Measurements from ENCODE around the gene ZNF57. TPM values are rescaled to one million over a fixed set of nuclear protein-coding genes. Genes with fewer than 3 reads are reported as not detected.

Gene ZNF57
- total RNA-seq, 2 experiments from 2014 or later: 5.0 to 5.1 TPM

DNA sequence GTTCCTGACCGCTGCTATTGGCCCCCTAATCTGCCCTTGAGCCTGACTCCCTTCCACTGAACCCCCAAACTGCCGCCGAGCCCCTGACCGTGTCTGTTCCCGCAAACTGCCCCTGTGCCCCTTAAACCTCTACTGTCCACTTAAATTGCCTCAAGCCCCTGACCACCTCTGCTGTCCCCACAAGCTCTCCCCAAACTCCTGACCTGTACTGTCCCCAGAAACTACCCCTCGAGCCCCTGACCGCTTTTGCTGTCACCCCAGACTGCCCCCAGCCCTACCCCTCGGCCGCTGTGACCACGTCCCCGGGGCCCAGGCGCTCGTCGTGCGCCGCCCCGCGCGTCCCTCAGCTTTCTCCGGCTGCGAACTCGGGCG, 43.7 kb downstream of the ZNF57 start:
- intact Hi-C loops (cut with micrococcal nuclease): no loop called here
- ChIA-PET CTCF (interaction anchor here (1.0 to 1.2 kb wide), 2 partner anchors 57 to 104 kb away, joined by 3 read pairs; partner anchors contain the start of gene ZNF555), POLR2A (interaction anchor here (0.7 kb wide), 1 partner anchor 326 kb away, joined by 3 read pairs; no protein-coding TSS in a partner anchor)
- TF ChIP-seq, protein P1, sequence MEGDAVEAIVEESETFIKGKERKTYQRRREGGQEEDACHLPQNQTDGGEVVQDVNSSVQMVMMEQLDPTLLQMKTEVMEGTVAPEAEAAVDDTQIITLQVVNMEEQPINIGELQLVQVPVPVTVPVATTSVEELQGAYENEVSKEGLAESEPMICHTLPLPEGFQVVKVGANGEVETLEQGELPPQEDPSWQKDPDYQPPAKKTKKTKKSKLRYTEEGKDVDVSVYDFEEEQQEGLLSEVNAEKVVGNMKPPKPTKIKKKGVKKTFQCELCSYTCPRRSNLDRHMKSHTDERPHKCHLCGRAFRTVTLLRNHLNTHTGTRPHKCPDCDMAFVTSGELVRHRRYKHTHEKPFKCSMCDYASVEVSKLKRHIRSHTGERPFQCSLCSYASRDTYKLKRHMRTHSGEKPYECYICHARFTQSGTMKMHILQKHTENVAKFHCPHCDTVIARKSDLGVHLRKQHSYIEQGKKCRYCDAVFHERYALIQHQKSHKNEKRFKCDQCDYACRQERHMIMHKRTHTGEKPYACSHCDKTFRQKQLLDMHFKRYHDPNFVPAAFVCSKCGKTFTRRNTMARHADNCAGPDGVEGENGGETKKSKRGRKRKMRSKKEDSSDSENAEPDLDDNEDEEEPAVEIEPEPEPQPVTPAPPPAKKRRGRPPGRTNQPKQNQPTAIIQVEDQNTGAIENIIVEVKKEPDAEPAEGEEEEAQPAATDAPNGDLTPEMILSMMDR (IDR thresholded peaks at IDR 0.05): no peak
- no peak for DNase-seq
- Mint-ChIP-seq H3K36me3 (ENCODE audit: low read depth) (peaks cover 15% of the 10 kb centered on the region), H3K27ac (peak overlapping the region; percentile 82), H3K9me3 (no peaks in the 10 kb centered on the region), H3K4me3 (peak overlapping the region; percentile 89), H3K27me3 (no peaks in the 10 kb centered on the region), H3K4me1 (ENCODE audit: low read depth) (peaks cover 23% of the 10 kb centered on the region)
- ATAC-seq: no peak

DNA sequence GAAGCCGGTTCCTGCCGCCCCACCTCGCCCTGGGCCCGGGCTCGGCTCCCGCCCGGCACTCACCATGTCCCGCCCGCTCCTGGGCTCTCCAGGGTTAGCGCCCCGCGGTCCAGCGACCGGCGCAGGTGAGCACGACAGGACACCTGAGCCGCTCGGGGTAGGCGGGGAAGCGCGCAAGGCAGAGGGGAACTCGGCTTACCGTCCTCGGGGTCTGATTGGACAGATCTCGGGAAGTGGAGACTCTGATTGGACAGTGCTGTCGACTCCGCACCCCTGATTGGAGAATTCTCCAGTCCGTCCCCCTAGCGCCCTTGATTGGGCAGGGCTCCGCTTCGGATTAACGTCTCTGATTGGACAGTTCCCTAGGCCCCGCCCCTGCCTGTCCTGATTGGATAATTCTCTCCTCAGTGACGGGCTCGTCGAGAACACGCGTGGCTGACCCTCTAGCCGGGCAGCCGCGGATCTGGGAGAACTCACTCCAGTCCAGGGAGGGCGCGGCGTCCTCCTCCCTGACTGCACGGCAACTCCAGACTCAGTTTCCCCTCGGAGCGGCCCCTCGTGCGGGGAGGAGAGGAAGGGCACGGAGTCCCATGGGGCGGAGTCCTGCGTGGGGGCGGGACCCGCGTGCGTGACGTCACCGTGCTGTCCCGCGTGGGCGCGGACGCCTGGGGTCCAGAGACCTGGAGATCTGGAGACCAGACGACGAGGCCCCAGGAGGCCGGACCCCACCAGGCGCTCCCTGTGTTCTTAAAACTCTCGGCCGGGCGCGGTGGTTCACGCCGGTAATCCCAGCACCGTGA, 44.2 kb downstream of the ZNF57 start, which contains the start of gene ZNF77:
Gene ZNF77, minus strand, starts transcription at position 197 of the 800 bp plus-strand sequence. Its CDS starts 131 bp downstream, at position 66.
- Mint-ChIP-seq H3K36me3 (ENCODE audit: low read depth) (peaks cover 18% of the 10 kb centered on the region), H3K27me3 (no peaks in the 10 kb centered on the region), H3K4me1 (ENCODE audit: low read depth) (peaks cover 29% of the 10 kb centered on the region), H3K27ac (peak within 1 kb of the TSS; percentile 99), H3K9me3 (no peaks in the 10 kb centered on the region), H3K4me3 (peak within 1 kb of the TSS; percentile 89)
- peak; percentile 100 for DNase-seq
- TF ChIP-seq, protein P1 (IDR thresholded peaks at IDR 0.05): no peak
- intact Hi-C loops (cut with micrococcal nuclease): no loop called here
- POLR2A ChIA-PET: no interaction called here
- peak; percentile 99 for ATAC-seq
- CTCF ChIA-PET: interaction anchor here (1.2 kb wide), 1 partner anchor 57 kb away, joined by 3 read pairs; no protein-coding TSS in a partner anchor

DNA sequence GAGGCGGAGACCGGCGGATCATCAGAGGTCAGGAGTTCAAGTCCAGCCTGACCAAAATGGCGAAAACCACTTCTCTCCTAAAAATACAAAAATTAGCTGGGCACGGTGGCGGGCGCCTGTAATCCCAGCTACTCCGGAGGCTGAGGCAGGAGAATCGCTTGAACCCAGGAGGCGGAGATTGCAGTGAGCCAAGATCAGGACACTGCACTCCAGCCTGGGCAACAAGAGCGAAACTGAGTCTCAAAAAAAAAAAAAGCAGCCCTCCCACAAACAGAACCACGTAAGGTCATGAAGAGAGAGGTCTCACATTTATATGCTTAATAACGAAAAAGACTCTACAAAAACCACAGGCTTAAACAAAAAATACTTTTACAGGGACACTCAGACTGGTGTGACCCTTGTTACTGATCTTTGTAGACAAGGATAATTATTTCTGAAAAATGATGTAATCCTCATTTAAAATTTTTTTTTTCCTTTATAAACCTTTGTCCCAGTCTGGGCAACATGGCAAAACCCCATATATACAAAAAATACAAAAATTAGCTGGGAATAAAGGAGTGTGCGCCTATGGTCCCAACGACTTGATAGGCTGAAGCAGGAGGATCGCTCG, 45.0 kb downstream of the ZNF57 start:
- H3K27ac Mint-ChIP-seq: peak overlapping the region; percentile 99
- POLR2A ChIA-PET: no interaction called here
- H3K27me3 Mint-ChIP-seq: no peaks in the 10 kb centered on the region
- CTCF ChIA-PET: no interaction called here
- ATAC-seq (no peak), DNase-seq (no peak)
- H3K36me3 Mint-ChIP-seq (ENCODE audit: low read depth): peaks cover 16% of the 10 kb centered on the region
- intact Hi-C loops (cut with micrococcal nuclease): no loop called here
- peak overlapping the region; percentile 89 for H3K4me3 Mint-ChIP-seq
- no peaks in the 10 kb centered on the region for H3K9me3 Mint-ChIP-seq
- H3K4me1 Mint-ChIP-seq (ENCODE audit: low read depth): peaks cover 29% of the 10 kb centered on the region
- TF ChIP-seq, protein P1 (IDR thresholded peaks at IDR 0.05): no peak

DNA sequence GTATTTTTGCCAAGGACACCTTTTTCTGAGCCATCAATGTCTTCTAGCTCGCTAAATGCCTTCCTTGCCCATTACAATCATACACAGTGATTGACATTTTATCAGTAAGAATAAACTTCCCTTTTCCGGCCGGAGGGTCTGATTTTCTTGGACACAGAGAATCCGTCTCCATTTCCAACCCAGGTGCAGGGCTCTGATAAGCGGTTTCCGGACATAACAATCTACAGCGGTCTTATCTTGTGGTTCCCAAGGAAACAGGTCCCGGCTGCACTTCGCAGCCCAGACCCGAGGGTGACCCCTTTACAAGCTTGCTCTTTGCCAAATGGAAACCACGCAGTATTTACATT, 49.2 kb downstream of the ZNF57 start:
- DNase-seq (no peak), ATAC-seq (peak; percentile 1)
- H3K36me3 Mint-ChIP-seq (ENCODE audit: low read depth): peaks cover 12% of the 10 kb centered on the region
- intact Hi-C loops (cut with micrococcal nuclease): loop anchor here (10.0 kb wide), 1 partner anchor 115 kb away; the partner anchor contains the start of gene TLE5
- ChIA-PET POLR2A (no interaction called here), CTCF (interaction anchor here (0.6 to 5.6 kb wide), 40 partner anchors 10 to 535 kb away, joined by 3 to 52 read pairs (median 6); partner anchors contain the start of genes GNA11, GNA15, S1PR4 and THOP1)
- no peaks in the 10 kb centered on the region for H3K9me3 Mint-ChIP-seq
- H3K4me3 Mint-ChIP-seq: peak overlapping the region; percentile 92
- TF ChIP-seq, protein P1 (IDR thresholded peaks at IDR 0.05): no peak
- peaks cover 21% of the 10 kb centered on the region for H3K4me1 Mint-ChIP-seq (ENCODE audit: low read depth)
- H3K27me3 Mint-ChIP-seq: no peaks in the 10 kb centered on the region
- peak overlapping the region; percentile 96 for H3K27ac Mint-ChIP-seq

Measured in activated CD8-positive, alpha-beta T cell treated with anti-CD3 and anti-CD28 coated beads for 36 hours (primary cell).